Keratinocyte (primary cell): Measurements from ENCODE around the gene TP73.

Experiments used
- EZH2 ChIP-seq: IDR thresholded peaks from one replicate; pipeline ENCODE4 v1.6.1; 2012; ENCODE audit warnings: inconsistent platforms, mild to moderate bottlenecking, low read length, moderate library complexity
- TF ChIP-seq, protein P1 (sequence below), 3 experiments: IDR thresholded peaks in 1 of 3; conservative IDR thresholded peaks in 1 of 3; optimal IDR thresholded peaks in 1 of 3; 2 replicates in 2 of 3; 3 replicates in 1 of 3; pipeline versions ENCODE3 to v1.5.1; 2011; ENCODE audit warnings: low read length in 3 of 3, mild to moderate bottlenecking in 3 of 3, moderate library complexity in 2 of 3, control low read depth in 1 of 3, inconsistent platforms in 1 of 3; ENCODE audit not compliant: insufficient read depth in 2 of 3; ENCODE audit errors: extremely low read depth in 1 of 3

DNA sequence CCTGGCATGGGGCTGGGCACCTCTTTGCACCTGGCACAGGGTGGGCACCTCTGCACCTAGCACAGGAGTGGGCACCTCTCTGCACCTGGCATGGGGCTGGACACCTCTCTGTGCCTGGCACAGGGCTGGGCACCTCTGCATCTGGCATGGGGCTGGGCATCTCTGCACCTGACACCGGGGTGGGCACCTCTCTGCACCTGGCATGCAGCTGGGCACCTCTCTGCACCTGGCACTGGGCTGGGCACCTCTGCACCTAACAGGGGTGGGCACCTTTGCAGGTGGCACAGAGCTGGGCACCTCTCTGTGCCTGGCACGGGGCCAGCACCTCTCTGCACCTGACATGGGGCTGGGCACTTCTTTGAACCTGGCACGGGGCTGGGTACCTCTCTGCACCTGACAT, 70.5 kb downstream of the TP73 start:
- TF ChIP-seq, protein P1, sequence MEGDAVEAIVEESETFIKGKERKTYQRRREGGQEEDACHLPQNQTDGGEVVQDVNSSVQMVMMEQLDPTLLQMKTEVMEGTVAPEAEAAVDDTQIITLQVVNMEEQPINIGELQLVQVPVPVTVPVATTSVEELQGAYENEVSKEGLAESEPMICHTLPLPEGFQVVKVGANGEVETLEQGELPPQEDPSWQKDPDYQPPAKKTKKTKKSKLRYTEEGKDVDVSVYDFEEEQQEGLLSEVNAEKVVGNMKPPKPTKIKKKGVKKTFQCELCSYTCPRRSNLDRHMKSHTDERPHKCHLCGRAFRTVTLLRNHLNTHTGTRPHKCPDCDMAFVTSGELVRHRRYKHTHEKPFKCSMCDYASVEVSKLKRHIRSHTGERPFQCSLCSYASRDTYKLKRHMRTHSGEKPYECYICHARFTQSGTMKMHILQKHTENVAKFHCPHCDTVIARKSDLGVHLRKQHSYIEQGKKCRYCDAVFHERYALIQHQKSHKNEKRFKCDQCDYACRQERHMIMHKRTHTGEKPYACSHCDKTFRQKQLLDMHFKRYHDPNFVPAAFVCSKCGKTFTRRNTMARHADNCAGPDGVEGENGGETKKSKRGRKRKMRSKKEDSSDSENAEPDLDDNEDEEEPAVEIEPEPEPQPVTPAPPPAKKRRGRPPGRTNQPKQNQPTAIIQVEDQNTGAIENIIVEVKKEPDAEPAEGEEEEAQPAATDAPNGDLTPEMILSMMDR (optimal IDR thresholded peaks at IDR 0.05 in 1 of 3, IDR thresholded peaks at IDR 0.05 in 1 of 3, conservative IDR thresholded peaks at IDR 0.05 in 1 of 3; ENCODE audit: extremely low read depth in 1 of 3, insufficient read depth in 2 of 3, low read length in 3 of 3) = no peak
- TF ChIP-seq EZH2 = no peak
